Heart right ventricle (tissue), 16 donors: Measurements from ENCODE around the gene NUDT4. TPM values are rescaled to one million over a fixed set of nuclear protein-coding genes. Genes with fewer than 3 reads are reported as not detected.
A peak's percentile ranks its signal among the peaks of the same experiment; 100 is the strongest.

Experiments
- ATAC-seq, 8 donors: fragments of 200-7000 bp; cut with Tn5 transposase; one replicate each; pipeline ENCODE4 v1.9.1; 2020; ENCODE audit warnings: mild to moderate bottlenecking in 8 of 8, moderate library complexity in 8 of 8, moderate number of reproducible peaks in 1 of 8
- DNase-seq, 2 donors: peaks; one replicate each; pipeline ENCODE4 v3.0.0-alpha.2; 2020
- H3K27ac ChIP-seq, 10 donors: fragments of 200-600 bp; sonication (generic) in 2 of 10; one replicate each; pipeline versions ENCODE4 v1.5.0 to v1.8.0; 2020 to 2022; ENCODE audit warnings: mild to moderate bottlenecking in 3 of 10
- H3K27me3 ChIP-seq, 7 donors: fragments of 200-600 bp; one replicate each; pipeline ENCODE4 v1.8.0; 2021 to 2022; ENCODE audit warnings: mild to moderate bottlenecking in 2 of 7
- H3K36me3 ChIP-seq, 9 donors: fragments of 200-600 bp; sonication (generic) in 1 of 9; one replicate each; pipeline versions ENCODE4 v1.5.0 to v1.8.0; 2020 to 2022; ENCODE audit warnings: mild to moderate bottlenecking in 2 of 9
- H3K4me1 ChIP-seq, 9 donors: fragments of 200-600 bp; sonication (generic) in 1 of 9; one replicate each; pipeline versions ENCODE4 v1.5.0 to v1.8.0; 2020 to 2022; ENCODE audit warnings: mild to moderate bottlenecking in 4 of 9
- H3K4me3 ChIP-seq, 10 donors: fragments of 200-600 bp; sonication (generic) in 2 of 10; one replicate each; pipeline versions ENCODE4 v1.5.0 to v1.8.0; 2020 to 2022; ENCODE audit warnings: mild to moderate bottlenecking in 7 of 10, moderate library complexity in 2 of 10
- H3K9me3 ChIP-seq, 11 donors: fragments of 200-600 bp in 10 of 11; sonication (generic) in 2 of 11; one replicate each; pipeline versions ENCODE4 v1.5.0 to v1.8.0; 2013 to 2022; ENCODE audit warnings: mild to moderate bottlenecking in 2 of 11, control low read depth in 1 of 11, moderate library complexity in 1 of 11
- CTCF ChIP-seq, 9 donors: fragments of 200-600 bp; sonication (generic) in 2 of 9; IDR thresholded peaks; one replicate each; pipeline versions ENCODE4 v1.5.0 to v1.8.0; 2021 to 2022; ENCODE audit warnings: antibody characterized with exemption in 9 of 9, mild to moderate bottlenecking in 5 of 9, moderate library complexity in 1 of 9
- WGBS, 2 donors: extraction: QIAGEN DNeasy Blood & Tissue Kit; methylation state at CpG; one replicate each; pipeline ENCODE4 v1.1.7; 2013; ENCODE audit warnings: inconsistent platforms in 1 of 2; 5-methylcytosine and 5-hydroxymethylcytosine counted together
- intact Hi-C, 10 donors: fragments of 100-400 bp; cut with DNase I; formaldehyde crosslinking; loops; one replicate each; pipeline versions ENCODE4 v1.11.1 to v1.14.2; 2022
- polyA plus RNA-seq, 2 donors: library from polyadenylated mRNA; stranded (reverse); fragments of 200-250 nt; gene quantifications; one replicate each; pipeline ENCODE4 v1.2.3, GENCODE V29; 2013
- total RNA-seq, 10 donors: library from RNA; stranded (reverse); fragmentation: NEBNext Ultra II Directional in 3 of 10; extraction: Animal tissue kit (Norgen Biotek cat#: 25700) in 3 of 10; gene quantifications; one replicate each; pipeline versions ENCODE4 v1.2.1 to v1.2.4, GENCODE V29; 2021 to 2023
- donor health status: Arrhythmogenic right ventricular cardiomyopathy.
- donor health status: ischemic (EF 13 %, LVEDD 7.1; RV severe dilation, severe dysfunction).
- donor health status: healthy with polysubstance abuse.
- donor health status: DM: no; HTN: yes; CAD: no.
- donor health status: DM: no; HTN: no; CAD: no.
- donor health status: ischemic (EF 25% LVEDD 6.9; RV normal size, moderate dysfunction).
- donor health status: ischemic (EF 25% LVEDD 5.7; RV mildly dilated, moderate dysfunction).
- donor health status: healthy.
- donor health status: DM: yes; HTN: yes; CAD: no.
- donor health status: Ischemic cardiomyopathy.
- donor health status: ischemic (EF 35%, LVEDD 5.7; RV mildly dilated, moderate dysfunction).
- donor health status: nonischemic (EF 11% LVEDD 7.7; RV severe dilation, severe dysfunction).
- donor health status: DM: yes; HTN: yes; CAD: no.
- donor health status: PGD.
- donor health status: ischemic (EF 29% LVEDD 5.4; RV normal size, mild dysfunction).
- donor health status: nonischemic (EF 23%, LVEDD 6.1; RV moderate dilation, normal function).

NUDT4 gene
- total and polyA plus RNA-seq, 12 donors: 61.1 to 663 (median 210) TPM

DNA sequence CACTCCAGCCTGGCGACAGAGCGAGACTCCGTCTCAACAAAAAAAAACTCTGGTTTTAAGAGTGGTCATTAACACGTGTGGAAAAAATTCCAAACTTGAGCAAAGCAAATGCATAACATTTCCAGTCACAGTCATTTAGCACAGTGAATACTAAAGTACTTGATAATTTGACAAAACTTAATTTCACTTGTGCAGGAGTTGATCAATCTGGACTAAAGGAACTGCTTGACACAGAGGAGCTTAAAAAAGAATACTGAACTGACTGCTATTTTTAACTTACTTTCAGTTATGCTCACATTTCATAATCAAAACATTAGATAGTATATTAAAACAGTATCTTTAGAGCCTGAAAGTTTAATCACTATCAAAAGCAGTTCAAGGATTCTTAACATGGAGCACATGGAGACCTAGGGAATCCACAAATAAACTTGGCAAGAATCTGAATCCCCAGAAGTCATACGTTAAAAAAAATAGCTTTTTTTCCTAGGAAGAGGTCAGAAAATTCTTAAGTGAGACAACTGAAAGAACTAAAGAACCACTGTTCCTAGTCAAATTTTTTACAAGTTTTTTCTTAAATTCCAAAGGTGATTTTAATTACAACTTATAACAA, 56.6 kb downstream of the NUDT4 start:
- peak overlapping the region; percentile 17 to 77 (median 58) for H3K27ac ChIP-seq
- 25 to 43% methylated on average over 5 of the region's 5 CpGs for WGBS, 2 donors
- no peak for DNase-seq
- intact Hi-C loops: no loop called here
- H3K36me3 ChIP-seq: no peaks in the 10 kb centered on the region
- peak overlapping the region in 5 of 10 donors; percentile 5 to 31 (median 26) for H3K4me3 ChIP-seq
- peak in 6 of 8 donors; percentile 33 to 56 (median 41) for ATAC-seq
- no peaks in the 10 kb centered on the region for H3K9me3 ChIP-seq
- TF ChIP-seq CTCF (IDR thresholded peaks at IDR 0.05): no peak
- H3K4me1 ChIP-seq: peaks cover 0 to 96% (median 89%) of the 10 kb centered on the region in 9 donors
- no peaks in the 10 kb centered on the region for H3K27me3 ChIP-seq

- intact Hi-C loops: no loop called here
- peak overlapping the region in 2 of 10 donors; percentile 17 to 39 for H3K27ac ChIP-seq
- DNase-seq: no peak
- 55 to 63% methylated on average over 3 of the region's 3 CpGs for WGBS, 2 donors
- no peak for ATAC-seq
- no peaks in the 10 kb centered on the region for H3K27me3 ChIP-seq
- TF ChIP-seq CTCF (IDR thresholded peaks at IDR 0.05): no peak
- H3K36me3 ChIP-seq: no peaks in the 10 kb centered on the region
- H3K4me1 ChIP-seq: peaks cover 0 to 83% (median 79%) of the 10 kb centered on the region in 9 donors
- H3K4me3 ChIP-seq: no peak overlapping the region
- no peaks in the 10 kb centered on the region for H3K9me3 ChIP-seq
These were observed 60.7 kb downstream of the NUDT4 start for GRCh38 chr12:93438266-93439050.

GRCh38 chr12:93440043-93440835, 62.5 kb downstream of the NUDT4 start:
- Histone ChIP-seq H3K4me1 (peaks cover 0 to 65% (median 63%) of the 10 kb centered on the region in 9 donors), H3K36me3 (no peaks in the 10 kb centered on the region), H3K27ac (peak overlapping the region in 3 of 10 donors; percentile 89 to 97 (median 93)), H3K9me3 (no peaks in the 10 kb centered on the region), H3K27me3 (no peaks in the 10 kb centered on the region), H3K4me3 (peak overlapping the region; percentile 73 to 99 (median 84))
- intact Hi-C loops: no loop called here
- 24 to 26% methylated on average over 12 of the region's 12 CpGs for WGBS, 2 donors
- DNase-seq (no peak), ATAC-seq (no peak)
- no peak for TF ChIP-seq CTCF (IDR thresholded peaks at IDR 0.05)

DNA sequence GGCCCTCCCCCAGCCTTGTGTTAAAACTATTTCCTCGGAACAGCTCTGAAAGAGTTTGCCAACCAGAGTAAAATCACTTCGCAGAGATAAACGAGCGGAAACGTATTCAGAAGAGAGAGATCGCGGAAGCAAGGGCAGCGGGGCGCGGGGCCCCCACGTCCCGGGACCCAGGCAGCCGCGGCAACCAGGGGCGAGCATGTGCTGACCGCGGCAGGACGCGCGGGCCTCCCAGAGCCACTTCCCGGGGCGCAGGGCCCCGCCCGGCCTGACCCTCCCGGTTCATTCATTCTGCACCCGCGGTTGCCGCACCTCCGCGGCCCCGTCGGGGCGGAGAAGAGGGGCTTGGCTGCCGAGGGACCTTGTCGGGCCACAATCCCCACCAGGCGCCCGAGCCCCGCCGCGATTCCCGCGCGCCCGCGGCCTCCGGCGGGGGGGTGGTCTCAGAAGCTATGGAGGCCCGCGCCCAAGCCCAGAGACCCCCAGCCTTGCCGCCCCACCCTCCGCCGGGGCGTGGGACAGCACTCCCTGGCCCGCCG, 63.4 kb downstream of the NUDT4 start:
- DNase-seq: peak; percentile 23 to 39
- H3K27me3 ChIP-seq: no peaks in the 10 kb centered on the region
- peak overlapping the region; percentile 73 to 99 (median 84) for H3K4me3 ChIP-seq
- no peaks in the 10 kb centered on the region for H3K36me3 ChIP-seq
- no peak for TF ChIP-seq CTCF (IDR thresholded peaks at IDR 0.05)
- 0% methylated on average over 55 of the region's 55 CpGs for WGBS, 2 donors
- peak overlapping the region; percentile 73 to 97 (median 91) for H3K27ac ChIP-seq
- ATAC-seq: peak in 6 of 8 donors; percentile 7 to 36 (median 24)
- H3K4me1 ChIP-seq: peaks cover 0 to 56% (median 54%) of the 10 kb centered on the region in 9 donors
- intact Hi-C loops: no loop called here
- no peaks in the 10 kb centered on the region for H3K9me3 ChIP-seq
